Liver (tissue), 9 donors: ENCODE results near the gene UBE3A. TPM values are rescaled to one million over a fixed set of nuclear protein-coding genes. Genes with fewer than 3 reads are reported as not detected.

Source experiments
- DNase-seq: peaks from one replicate; pipeline ENCODE4 v3.0.0-alpha.2; 2017; ENCODE audit warnings: low spot score
- H3K27ac ChIP-seq, 2 donors: one replicate each; pipeline ENCODE4 v1.7.0; 2013; ENCODE audit warnings: inconsistent platforms in 2 of 2, low read length in 2 of 2, control low read depth in 1 of 2, low read depth in 1 of 2, mild to moderate bottlenecking in 1 of 2
- H3K27me3 ChIP-seq, 4 donors: one replicate each; pipeline versions ENCODE4 v1.6.1 to v1.7.0; 2013; ENCODE audit warnings: low read length in 3 of 4, inconsistent platforms in 1 of 4, mild to moderate bottlenecking in 1 of 4, moderate library complexity in 1 of 4; ENCODE audit not compliant: control insufficient read depth in 4 of 4, insufficient read depth in 4 of 4
- H3K36me3 ChIP-seq, 4 donors: one replicate each; pipeline versions ENCODE4 v1.6.1 to v1.7.0; 2013; ENCODE audit warnings: low read length in 3 of 4, mild to moderate bottlenecking in 3 of 4, low read depth in 1 of 4, moderate library complexity in 1 of 4; ENCODE audit not compliant: control insufficient read depth in 4 of 4, insufficient read depth in 3 of 4
- H3K4me1 ChIP-seq, 4 donors: one replicate each; pipeline versions ENCODE4 v1.6.1 to v1.7.0; 2013; ENCODE audit warnings: low read length in 3 of 4, mild to moderate bottlenecking in 3 of 4, moderate library complexity in 1 of 4; ENCODE audit not compliant: control insufficient read depth in 4 of 4, insufficient read depth in 4 of 4
- H3K4me3 ChIP-seq, 3 donors: one replicate each; pipeline versions ENCODE4 v1.6.1 to v1.7.0; 2013; ENCODE audit warnings: low read length in 3 of 3, control low read depth in 1 of 3, low read depth in 1 of 3, mild to moderate bottlenecking in 1 of 3
- H3K9ac ChIP-seq, 2 donors: one replicate each; pipeline ENCODE4 v1.7.0; 2013; ENCODE audit warnings: low read length in 2 of 2, mild to moderate bottlenecking in 2 of 2, moderate library complexity in 2 of 2, control low read depth in 1 of 2, low read depth in 1 of 2
- H3K9me3 ChIP-seq, 4 donors: one replicate each; pipeline versions ENCODE4 v1.6.1 to v1.7.0; 2013; ENCODE audit warnings: low read length in 3 of 4; ENCODE audit not compliant: control insufficient read depth in 4 of 4
- FOXA2 ChIP-seq: IDR thresholded peaks from 2 replicates; pipeline ENCODE4 v1.6.1; 2016; ENCODE audit warnings: antibody characterized with exemption
- GABPA ChIP-seq, 2 donors: IDR thresholded peaks in 1 of 2; conservative IDR thresholded peaks in 1 of 2; 2 replicates each; pipeline ENCODE4 v1.6.1; 2016; ENCODE audit warnings: antibody characterized with exemption in 2 of 2, mild to moderate bottlenecking in 1 of 2, moderate library complexity in 1 of 2
- HNF4A ChIP-seq, 2 donors: conservative IDR thresholded peaks; 2 replicates each; pipeline ENCODE4 v1.6.1; 2016; ENCODE audit warnings: antibody characterized with exemption in 2 of 2, mild to moderate bottlenecking in 2 of 2
- HNF4G ChIP-seq: IDR thresholded peaks from 2 replicates; pipeline ENCODE4 v1.6.1; 2016; ENCODE audit warnings: antibody characterized with exemption
- JUND ChIP-seq, 2 donors: IDR thresholded peaks; 2 replicates each; pipeline ENCODE4 v1.6.1; 2016; ENCODE audit warnings: antibody characterized with exemption in 2 of 2
- MAX ChIP-seq: IDR thresholded peaks from 2 replicates; pipeline ENCODE4 v1.6.1; 2016; ENCODE audit warnings: antibody characterized with exemption
- RAD21 ChIP-seq, 2 donors: IDR thresholded peaks; 2 replicates each; pipeline ENCODE4 v1.6.1; 2016; ENCODE audit warnings: antibody characterized with exemption in 2 of 2, mild to moderate bottlenecking in 2 of 2
- RXRA ChIP-seq, 2 donors: IDR thresholded peaks; 2 replicates each; pipeline ENCODE4 v1.6.1; 2017 to 2018; ENCODE audit warnings: antibody characterized with exemption in 2 of 2, mild to moderate bottlenecking in 1 of 2
- TAF1 ChIP-seq: conservative IDR thresholded peaks from 2 replicates; pipeline ENCODE4 v1.6.1; 2016; ENCODE audit warnings: antibody characterized with exemption, mild to moderate bottlenecking
- ZBTB33 ChIP-seq: IDR thresholded peaks from 2 replicates; pipeline ENCODE4 v1.6.1; 2016; ENCODE audit warnings: antibody characterized with exemption
- WGBS: extraction: QIAGEN DNeasy Blood & Tissue Kit; methylation state at CpG from one replicate; pipeline ENCODE4 v1.1.7; 2013; 5-methylcytosine and 5-hydroxymethylcytosine counted together
- polyA plus RNA-seq, 2 donors: library from polyadenylated mRNA; stranded (reverse) in 1 of 2; unstranded in 1 of 2; fragments of 200-250 nt in 1 of 2; fragments of >200 nt in 1 of 2; fragmentation: Nextera tagmentation in 1 of 2; extraction: Ambion mirVana in 1 of 2; gene quantifications; one replicate each; pipeline versions ENCODE4 v1.2.1 to v1.2.3, GENCODE V29; 2013 to 2015
- total RNA-seq, 2 donors: library from RNA; depleted of rRNA; stranded (reverse); fragments of >200 nt; gene quantifications; one replicate each; pipeline ENCODE4 v1.2.3, GENCODE V29; 2014
- TF ChIP-seq, protein P1 (sequence below): IDR thresholded peaks from 2 replicates; pipeline ENCODE4 v1.6.1; 2016; ENCODE audit warnings: antibody characterized with exemption, mild to moderate bottlenecking
- TF ChIP-seq, protein P2 (sequence below): IDR thresholded peaks from 2 replicates; pipeline ENCODE4 v1.6.1; 2016; ENCODE audit warnings: antibody characterized with exemption
- donor health status: healthy.
- donor health status: healthy.
- donor health status: healthy.
- donor health status: healthy.
- donor health status: healthy.

Gene UBE3A
- total and polyA plus RNA-seq, 4 donors, result 12.9 to 58.4 (median 38.2) TPM

GRCh38 chr15:25426896-25427610 lies 11.8 kb downstream of the UBE3A start:
- Histone ChIP-seq H3K4me3 (no peak overlapping the region), H3K4me1 (peaks cover 0 to 20% (median 4%) of the 10 kb centered on the region in 4 donors), H3K27ac (no peak overlapping the region), H3K36me3 (peaks cover 0 to 2% (median 0%) of the 10 kb centered on the region in 4 donors), H3K9ac (no peak overlapping the region), H3K9me3 (no peaks in the 10 kb centered on the region), H3K27me3 (no peaks in the 10 kb centered on the region)
- DNase-seq, result no peak
- 36% methylated on average over 3 of the region's 3 CpGs for WGBS
- TF ChIP-seq RAD21 (IDR thresholded peaks at IDR 0.05) (no peak), HNF4G (no peak), RXRA (IDR thresholded peaks at IDR 0.05) (no peak), FOXA2 (no peak), GABPA (IDR thresholded peaks at IDR 0.05 in 1 of 2, conservative IDR thresholded peaks at IDR 0.05 in 1 of 2) (no peak), JUND (IDR thresholded peaks at IDR 0.05) (no peak), MAX (no peak)
- TF ChIP-seq, protein P1, sequence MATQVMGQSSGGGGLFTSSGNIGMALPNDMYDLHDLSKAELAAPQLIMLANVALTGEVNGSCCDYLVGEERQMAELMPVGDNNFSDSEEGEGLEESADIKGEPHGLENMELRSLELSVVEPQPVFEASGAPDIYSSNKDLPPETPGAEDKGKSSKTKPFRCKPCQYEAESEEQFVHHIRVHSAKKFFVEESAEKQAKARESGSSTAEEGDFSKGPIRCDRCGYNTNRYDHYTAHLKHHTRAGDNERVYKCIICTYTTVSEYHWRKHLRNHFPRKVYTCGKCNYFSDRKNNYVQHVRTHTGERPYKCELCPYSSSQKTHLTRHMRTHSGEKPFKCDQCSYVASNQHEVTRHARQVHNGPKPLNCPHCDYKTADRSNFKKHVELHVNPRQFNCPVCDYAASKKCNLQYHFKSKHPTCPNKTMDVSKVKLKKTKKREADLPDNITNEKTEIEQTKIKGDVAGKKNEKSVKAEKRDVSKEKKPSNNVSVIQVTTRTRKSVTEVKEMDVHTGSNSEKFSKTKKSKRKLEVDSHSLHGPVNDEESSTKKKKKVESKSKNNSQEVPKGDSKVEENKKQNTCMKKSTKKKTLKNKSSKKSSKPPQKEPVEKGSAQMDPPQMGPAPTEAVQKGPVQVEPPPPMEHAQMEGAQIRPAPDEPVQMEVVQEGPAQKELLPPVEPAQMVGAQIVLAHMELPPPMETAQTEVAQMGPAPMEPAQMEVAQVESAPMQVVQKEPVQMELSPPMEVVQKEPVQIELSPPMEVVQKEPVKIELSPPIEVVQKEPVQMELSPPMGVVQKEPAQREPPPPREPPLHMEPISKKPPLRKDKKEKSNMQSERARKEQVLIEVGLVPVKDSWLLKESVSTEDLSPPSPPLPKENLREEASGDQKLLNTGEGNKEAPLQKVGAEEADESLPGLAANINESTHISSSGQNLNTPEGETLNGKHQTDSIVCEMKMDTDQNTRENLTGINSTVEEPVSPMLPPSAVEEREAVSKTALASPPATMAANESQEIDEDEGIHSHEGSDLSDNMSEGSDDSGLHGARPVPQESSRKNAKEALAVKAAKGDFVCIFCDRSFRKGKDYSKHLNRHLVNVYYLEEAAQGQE, result no peak

- Histone ChIP-seq H3K36me3 (no peaks in the 10 kb centered on the region), H3K4me1 (peaks cover 0 to 17% (median 4%) of the 10 kb centered on the region in 4 donors), H3K4me3 (no peak overlapping the region), H3K27me3 (no peaks in the 10 kb centered on the region), H3K9me3 (peaks cover 0 to 1% (median 0%) of the 10 kb centered on the region in 4 donors), H3K9ac (no peak overlapping the region), H3K27ac (no peak overlapping the region)
- no peak for TF ChIP-seq RXRA (IDR thresholded peaks at IDR 0.05)
- TF ChIP-seq TAF1, result no peak
- no peak for TF ChIP-seq MAX
- TF ChIP-seq, protein P2, sequence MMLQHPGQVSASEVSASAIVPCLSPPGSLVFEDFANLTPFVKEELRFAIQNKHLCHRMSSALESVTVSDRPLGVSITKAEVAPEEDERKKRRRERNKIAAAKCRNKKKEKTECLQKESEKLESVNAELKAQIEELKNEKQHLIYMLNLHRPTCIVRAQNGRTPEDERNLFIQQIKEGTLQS, result no peak
- TF ChIP-seq HNF4A (conservative IDR thresholded peaks at IDR 0.05), result no peak
- TF ChIP-seq FOXA2, result no peak
- DNase-seq, result no peak
- WGBS, result 98% methylated on average over 1 of the region's 1 CpG
These were observed 14.8 kb downstream of the UBE3A start for GRCh38 chr15:25424073-25424472.

GRCh38 chr15:25422021-25422420 lies 16.8 kb downstream of the UBE3A start:
- no peak for TF ChIP-seq RAD21 (IDR thresholded peaks at IDR 0.05)
- TF ChIP-seq JUND (IDR thresholded peaks at IDR 0.05), result no peak
- TF ChIP-seq, protein P2, result no peak
- no peak for TF ChIP-seq ZBTB33
- Histone ChIP-seq H3K27me3 (no peaks in the 10 kb centered on the region), H3K9me3 (peaks cover 0 to 1% (median 0%) of the 10 kb centered on the region in 4 donors), H3K4me3 (no peak overlapping the region), H3K9ac (no peak overlapping the region), H3K27ac (no peak overlapping the region), H3K36me3 (peaks cover 0 to 3% (median 0%) of the 10 kb centered on the region in 4 donors), H3K4me1 (peaks cover 0 to 9% (median 3%) of the 10 kb centered on the region in 4 donors)
- no peak for DNase-seq
- 84% methylated on average over 2 of the region's 2 CpGs for WGBS
